HG03039 (cell line): ENCODE data around the gene SHLD2.
"Not testable (repeated sequence)": the region's sequence is repeated elsewhere in the genome, so short reads cannot be mapped to it uniquely, and the experiment has no call there.

ENCODE experiments used
- ATAC-seq: cut with Tn5 transposase; IDR thresholded peaks from one replicate; pipeline ENCODE4 v1.9.1; 2021; ENCODE audit warnings: mild to moderate bottlenecking, moderate library complexity; ENCODE audit not compliant: unreplicated experiment

SHLD2 gene

GRCh38 chr10:87137478-87137877 is 42.5 kb downstream of the SHLD2 start:
- ATAC-seq: not testable (repeated sequence)

GRCh38 chr10:87142230-87143108 is 47.5 kb downstream of the SHLD2 start:
- not testable (repeated sequence) for ATAC-seq

GRCh38 chr10:87143109-87143418 is 48.1 kb downstream of the SHLD2 start:
- ATAC-seq: not testable (repeated sequence)

GRCh38 chr10:87145598-87145997 is 50.6 kb downstream of the SHLD2 start:
- not testable (repeated sequence) for ATAC-seq

- not testable (repeated sequence) for ATAC-seq
Observed at GRCh38 chr10:87149020-87149609, 54.1 kb downstream of the SHLD2 start.

- ATAC-seq: not testable (repeated sequence)
Observed at GRCh38 chr10:87151516-87151915, 56.5 kb downstream of the SHLD2 start.

- not testable (repeated sequence) for ATAC-seq
Observed at GRCh38 chr10:87156841-87157240, 61.8 kb downstream of the SHLD2 start.

- not testable (repeated sequence) for ATAC-seq
Observed at GRCh38 chr10:87157821-87158220, 62.8 kb downstream of the SHLD2 start.

- ATAC-seq: not testable (repeated sequence)
Observed at GRCh38 chr10:87162703-87163293, 67.8 kb downstream of the SHLD2 start.

- ATAC-seq: not testable (repeated sequence)
Observed at GRCh38 chr10:87163414-87163813, 68.4 kb downstream of the SHLD2 start.

GRCh38 chr10:87169857-87170256 is 74.9 kb downstream of the SHLD2 start:
- not testable (repeated sequence) for ATAC-seq

GRCh38 chr10:87170705-87171104 is 75.7 kb downstream of the SHLD2 start:
- ATAC-seq: not testable (repeated sequence)

- ATAC-seq: not testable (repeated sequence)
Observed at GRCh38 chr10:87171670-87172069, 76.7 kb downstream of the SHLD2 start.

- ATAC-seq: not testable (repeated sequence)
Observed at GRCh38 chr10:87172178-87172577, 77.2 kb downstream of the SHLD2 start.

GRCh38 chr10:87177587-87177986 is 82.6 kb downstream of the SHLD2 start:
- ATAC-seq: not testable (repeated sequence)

GRCh38 chr10:87184421-87184820 is 89.4 kb downstream of the SHLD2 start:
- ATAC-seq: not testable (repeated sequence)

GRCh38 chr10:87186016-87186415 is 91.0 kb downstream of the SHLD2 start:
- not testable (repeated sequence) for ATAC-seq

- ATAC-seq: not testable (repeated sequence)
Observed at GRCh38 chr10:87187573-87187972, 92.6 kb downstream of the SHLD2 start.

- ATAC-seq: not testable (repeated sequence)
Observed at GRCh38 chr10:87191841-87192240, 96.8 kb downstream of the SHLD2 start.

GRCh38 chr10:87200924-87201323 is 105.9 kb downstream of the SHLD2 start:
- ATAC-seq: peak; percentile 66

GRCh38 chr10:87204801-87205200 is 109.8 kb downstream of the SHLD2 start:
- not testable (repeated sequence) for ATAC-seq

GRCh38 chr10:87206922-87207321 is 111.9 kb downstream of the SHLD2 start:
- ATAC-seq: not testable (repeated sequence)
